H1 (cell line): ENCODE results near the gene LY86.
"Not testable (repeated sequence)": the region's sequence is repeated elsewhere in the genome, so short reads cannot be mapped to it uniquely, and the experiment has no call there.

Source experiments
- ASH2L ChIP-seq: fragments of 200-600, 300-600 bp; sonication (generic); IDR thresholded peaks from one replicate; pipeline ENCODE4 v1.7.1; 2017; ENCODE audit warnings: low read length
- ATF3 ChIP-seq: IDR thresholded peaks from 2 replicates; pipeline ENCODE4 v1.6.1; 2011; ENCODE audit warnings: low read depth, mild to moderate bottlenecking, low read length; ENCODE audit not compliant: insufficient read depth
- BCL11A ChIP-seq, 2 experiments: IDR thresholded peaks; one replicate each; pipeline ENCODE4 v1.6.1; 2011; ENCODE audit warnings: low read depth in 2 of 2, low read length in 2 of 2, mild to moderate bottlenecking in 2 of 2
- CBX5 ChIP-seq: fragments of 300-800, 300-1000 bp; sonication (generic); IDR thresholded peaks from 2 replicates; pipeline ENCODE4 v1.7.1; 2016; ENCODE audit warnings: antibody characterized with exemption, low read length, low read depth
- CBX8 ChIP-seq: fragments of 300-800, 300-1000 bp; sonication (generic); IDR thresholded peaks from 2 replicates; pipeline ENCODE4 v1.7.1; 2016; ENCODE audit warnings: low read depth, low read length, borderline replicate concordance
- CHD2 ChIP-seq: IDR thresholded peaks from 2 replicates; pipeline ENCODE4 v1.6.1; 2012; ENCODE audit warnings: low read length, improper control_type of control experiment
- CTCF ChIP-seq, 3 experiments: IDR thresholded peaks; 1 replicate in 2 of 3; 2 replicates in 1 of 3; pipeline versions ENCODE4 v1.5.1 to v1.6.1; 2011; ENCODE audit warnings: low read length in 3 of 3, mild to moderate bottlenecking in 3 of 3, inconsistent platforms in 2 of 3, low read depth in 1 of 3, moderate library complexity in 1 of 3; ENCODE audit not compliant: insufficient read depth in 1 of 3; ENCODE audit errors: control extremely low read depth in 1 of 3
- EZH2 ChIP-seq: fragments of 200-600 bp; sonication (generic); IDR thresholded peaks from 2 replicates; pipeline ENCODE4 v1.7.1; 2012; ENCODE audit warnings: low read depth, mild to moderate bottlenecking, moderate library complexity, low read length, inconsistent platforms; ENCODE audit not compliant: severe bottlenecking
- MAX ChIP-seq: IDR thresholded peaks from 2 replicates; pipeline ENCODE4 v1.6.1; 2012; ENCODE audit warnings: inconsistent platforms
- POLR2AphosphoS5 ChIP-seq: IDR thresholded peaks from 2 replicates; pipeline ENCODE4 v1.6.1; 2011; ENCODE audit warnings: low read depth, low read length
- SIN3A ChIP-seq, 2 experiments: IDR thresholded peaks in 1 of 2; conservative IDR thresholded peaks in 1 of 2; 2 replicates each; pipeline ENCODE4 v1.6.1; 2011 to 2012; ENCODE audit warnings: low read length in 2 of 2, improper control_type of control experiment in 1 of 2, low read depth in 1 of 2, mild to moderate bottlenecking in 1 of 2

GRCh38 chr6:6670150-6670549 is 81.6 kb downstream of the LY86 start:
- not testable (repeated sequence) for TF ChIP-seq CTCF (IDR thresholded peaks at IDR 0.05; ENCODE audit: control extremely low read depth in 1 of 3, insufficient read depth in 1 of 3, low read depth in 1 of 3, low read length in 3 of 3); ASH2L; EZH2; CHD2; MAX; ATF3; CBX5; CBX8; POLR2AphosphoS5; SIN3A (conservative IDR thresholded peaks at IDR 0.05 in 1 of 2, IDR thresholded peaks at IDR 0.05 in 1 of 2; ENCODE audit: low read depth in 1 of 2, low read length in 2 of 2); BCL11A (IDR thresholded peaks at IDR 0.05; ENCODE audit: low read depth in 2 of 2, low read length in 2 of 2)
